ENCODE data around the gene FIBP.

FIBP gene

DNA sequence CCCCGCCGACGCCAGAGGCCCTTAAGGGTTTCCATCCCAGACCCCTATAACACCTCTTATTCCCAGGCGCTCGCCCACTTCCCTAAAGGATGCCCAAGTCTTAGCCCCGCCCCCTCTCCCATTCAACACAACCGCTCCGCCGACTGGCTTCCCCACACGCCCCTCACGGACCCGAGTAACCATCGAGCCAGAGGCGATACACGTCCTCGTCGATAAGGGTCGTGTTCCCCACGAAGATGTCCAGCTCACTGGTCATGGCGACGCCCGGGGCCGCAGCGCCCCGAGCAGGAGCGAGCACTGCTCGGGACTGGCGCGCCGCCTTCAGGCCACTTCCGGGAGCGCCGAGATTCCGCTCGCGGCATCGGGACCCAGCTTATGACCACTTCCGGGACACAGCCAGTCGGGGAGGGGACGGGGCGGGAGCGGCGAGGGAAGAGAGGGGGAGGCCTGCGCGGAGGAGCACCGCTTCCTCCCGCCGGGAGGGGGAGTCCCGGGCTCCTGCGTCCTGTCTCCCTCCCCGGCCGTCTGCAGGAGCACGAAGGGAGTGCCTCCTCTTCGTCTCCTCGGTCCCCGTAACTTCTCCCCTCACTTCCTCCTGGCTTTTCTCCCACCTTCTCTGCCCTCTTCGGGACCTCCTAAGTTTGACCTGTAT lies at the start of gene FIBP:
Gene FIBP, minus strand, starts transcription at position 309 of the 652 bp plus-strand sequence. Its CDS starts 53 bp downstream, at position 256.
- peak; percentile 88 to 94 for DNase-seq

DNA sequence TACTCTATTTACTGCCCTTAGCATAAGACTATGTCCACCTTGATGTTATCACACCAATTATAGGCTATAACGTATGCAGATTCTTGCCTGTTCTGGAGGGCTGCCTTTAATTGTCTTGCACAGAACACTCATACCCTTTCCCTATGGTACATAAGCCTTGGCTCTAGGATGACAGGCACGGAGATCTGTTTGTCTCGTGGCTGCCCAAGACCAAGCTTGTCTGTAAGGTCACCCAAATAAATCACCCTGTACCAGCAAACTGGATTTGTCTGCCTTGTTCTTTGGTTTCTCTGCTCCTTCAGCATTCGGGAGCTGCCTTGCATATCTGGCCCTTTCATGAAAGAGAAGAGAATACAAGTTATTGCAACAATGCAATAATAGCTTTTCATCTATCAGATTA lies 49.5 kb upstream of the FIBP start:
- no peak for DNase-seq

DNA sequence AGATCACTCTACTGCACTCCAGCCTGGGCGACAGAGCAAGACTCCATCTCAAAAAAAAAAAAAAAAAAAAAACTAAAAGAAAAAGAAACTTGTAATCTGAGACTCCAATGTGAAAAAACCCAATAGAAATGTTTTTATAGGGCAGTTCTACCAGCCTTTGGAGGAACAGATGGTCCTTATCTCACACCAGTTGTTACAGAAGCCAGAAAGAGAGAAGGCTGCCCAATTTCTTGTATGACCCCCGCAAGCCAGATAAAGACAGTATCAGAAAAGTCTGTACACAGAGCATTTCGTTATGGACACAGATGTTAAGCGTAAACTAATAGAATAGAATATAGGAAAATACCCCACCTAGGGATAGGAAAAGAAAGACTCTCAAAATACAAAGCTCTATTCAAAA lies 45.7 kb upstream of the FIBP start:
- peak; percentile 46 to 70 for DNase-seq

DNA sequence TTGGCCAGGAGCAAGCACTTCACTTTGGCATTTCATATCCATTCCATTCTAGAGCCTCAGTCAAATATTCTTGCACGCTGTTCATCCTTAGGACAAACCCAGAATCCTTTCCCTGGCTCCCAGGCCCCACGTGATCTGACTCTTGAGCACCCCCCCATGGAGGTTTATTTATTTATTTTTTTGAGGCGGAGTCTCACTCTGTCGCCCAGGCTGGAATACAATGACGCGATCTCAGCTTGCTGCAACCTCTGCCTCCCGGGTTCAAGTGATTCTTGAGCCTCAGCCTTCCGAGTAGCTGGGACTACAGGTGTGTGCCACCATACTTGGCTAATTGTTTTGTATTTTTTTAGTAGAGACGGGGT lies 44.3 kb upstream of the FIBP start:
- DNase-seq: peak in 1 of 2 experiments; percentile 27

DNA sequence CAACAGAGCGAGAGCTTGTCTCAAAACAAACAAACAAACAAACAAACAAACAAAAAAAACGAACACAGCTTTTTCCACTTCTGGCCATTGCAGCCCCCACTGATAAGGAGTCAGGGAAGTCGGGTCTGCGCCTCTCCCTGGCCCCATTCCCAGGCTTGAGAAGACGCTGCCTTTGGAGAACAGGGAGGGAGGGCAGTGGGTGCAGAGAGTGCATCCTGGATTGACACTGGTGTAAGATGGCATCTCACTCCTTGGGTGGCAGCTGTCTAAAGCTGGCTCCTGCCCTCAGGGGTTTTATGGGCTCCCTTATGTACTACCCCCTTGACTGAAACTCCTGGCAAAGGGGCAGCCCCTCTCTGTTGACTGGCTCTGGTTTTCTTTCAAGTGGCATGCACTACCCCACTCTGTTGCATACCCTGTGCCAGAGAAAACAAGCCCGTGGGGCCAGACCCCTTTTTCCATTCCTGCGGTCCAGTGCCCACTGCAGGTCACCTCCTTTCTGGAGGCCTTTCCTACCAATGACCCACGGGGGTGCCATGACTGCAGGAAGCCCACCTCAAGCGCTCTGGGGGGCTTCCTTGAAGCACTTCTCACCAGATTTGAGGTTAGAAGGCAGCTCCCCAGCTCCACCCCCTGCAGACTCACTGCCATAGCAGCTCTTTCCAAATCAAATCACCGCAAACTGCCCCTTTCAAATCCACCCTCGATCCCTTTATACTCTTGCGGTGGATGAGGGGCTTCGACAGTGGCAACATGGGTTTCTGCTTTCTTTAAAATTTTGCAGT lies 43.7 kb upstream of the FIBP start:
- no peak for DNase-seq

DNA sequence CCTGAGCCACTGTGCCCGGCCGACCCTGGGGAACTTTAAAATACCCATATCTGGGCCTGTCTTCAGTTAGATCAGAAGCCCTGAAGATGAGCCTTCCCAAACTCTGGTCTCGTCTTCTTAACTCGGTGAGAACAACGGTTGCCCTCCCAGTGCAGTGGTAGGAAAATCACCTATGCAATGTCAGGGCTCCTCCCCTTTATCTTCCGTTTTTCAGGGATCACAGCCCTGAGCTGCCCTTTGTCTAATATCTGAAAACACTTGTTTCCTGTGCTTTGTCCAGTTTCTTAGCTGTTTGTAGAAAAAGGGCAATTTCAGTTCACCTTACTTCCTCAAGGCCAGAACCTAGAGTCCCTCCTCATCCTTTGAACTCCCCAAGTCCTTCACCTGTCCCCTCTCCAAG lies 40.4 kb upstream of the FIBP start:
- DNase-seq: no peak

DNA sequence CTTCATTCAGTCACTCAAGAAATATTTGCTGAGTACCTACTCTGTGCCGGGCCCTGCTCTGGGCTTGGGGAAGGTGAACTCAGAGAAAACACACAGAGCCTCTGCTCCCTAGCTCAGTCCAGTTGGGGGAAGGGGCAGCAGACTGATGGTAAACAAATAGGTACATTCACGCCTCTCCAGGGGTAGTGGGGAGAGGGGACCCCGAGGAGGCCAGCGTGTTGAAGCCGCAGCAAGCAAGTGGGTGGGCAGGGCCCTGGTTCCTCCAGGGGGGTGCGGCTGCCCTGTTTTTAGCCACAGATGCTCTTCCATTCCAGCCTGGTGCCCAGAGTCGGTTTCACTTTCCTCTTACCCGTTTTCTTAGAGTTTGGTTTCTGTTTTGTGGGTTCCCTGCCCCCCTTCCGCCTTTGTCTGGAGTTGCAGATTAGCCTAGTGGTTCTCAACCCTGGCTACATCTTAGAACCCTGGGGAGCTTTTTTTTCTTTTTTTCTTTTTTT lies 39.7 kb upstream of the FIBP start:
- no peak for DNase-seq

DNA sequence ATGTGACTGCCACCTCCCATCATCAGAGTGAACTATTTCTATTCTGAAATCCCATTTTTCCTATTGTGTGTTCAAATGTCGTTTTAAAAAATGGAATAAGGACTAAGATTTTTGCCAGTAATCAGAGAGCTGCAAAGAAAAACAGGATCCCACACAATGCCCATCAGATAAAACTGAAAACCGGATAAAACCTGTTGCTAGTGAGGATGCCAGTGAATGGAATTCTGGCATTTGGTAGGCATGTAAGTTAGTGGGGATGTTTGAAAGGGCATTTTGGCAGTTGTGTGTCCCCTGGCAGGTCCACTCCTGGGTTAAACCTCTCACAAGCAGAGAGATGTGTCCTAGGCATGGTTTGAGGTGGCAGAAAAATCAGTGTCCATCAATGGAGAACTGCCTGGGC lies 37.1 kb upstream of the FIBP start:
- no peak for DNase-seq

DNA sequence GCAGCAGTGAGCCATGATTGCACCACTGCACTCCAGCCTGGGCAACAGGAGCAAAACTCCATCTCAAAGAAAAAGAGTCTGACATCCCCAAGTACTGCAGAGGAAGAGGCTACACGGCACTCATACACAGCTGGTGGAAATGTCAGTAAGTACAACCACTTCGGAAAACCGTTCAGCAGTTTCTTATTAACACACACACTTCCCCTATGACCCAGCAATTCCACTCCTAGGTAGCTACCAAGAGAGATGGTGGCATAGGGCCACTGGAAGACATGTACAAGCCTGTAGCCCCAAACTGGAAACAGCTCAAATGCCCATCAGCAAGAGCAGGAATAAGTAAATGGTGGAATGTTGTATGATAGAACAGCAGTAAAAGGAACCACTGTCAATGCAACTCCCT lies 34.3 kb upstream of the FIBP start:
- no peak for DNase-seq

DNA sequence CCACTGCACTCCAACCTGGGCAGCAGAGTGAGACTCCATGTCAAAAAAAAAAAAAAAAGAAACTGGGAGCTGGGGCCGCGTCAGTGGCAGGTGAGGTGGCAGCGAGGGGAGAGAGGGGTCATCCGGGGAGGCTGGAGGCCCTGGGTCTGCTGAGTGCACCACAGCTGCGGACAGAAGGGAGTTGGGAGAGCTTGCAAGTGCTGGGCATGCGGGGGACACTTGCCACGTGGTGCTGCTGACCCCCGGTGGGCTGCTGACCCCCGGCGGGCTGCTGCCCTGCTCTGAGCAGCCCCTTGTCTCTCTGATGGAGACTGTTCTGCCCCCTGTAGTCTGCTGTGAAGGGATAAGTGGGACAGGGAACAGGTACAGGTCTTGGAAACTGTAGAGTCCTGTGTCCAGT lies 33.6 kb upstream of the FIBP start:
- DNase-seq: no peak

DNA sequence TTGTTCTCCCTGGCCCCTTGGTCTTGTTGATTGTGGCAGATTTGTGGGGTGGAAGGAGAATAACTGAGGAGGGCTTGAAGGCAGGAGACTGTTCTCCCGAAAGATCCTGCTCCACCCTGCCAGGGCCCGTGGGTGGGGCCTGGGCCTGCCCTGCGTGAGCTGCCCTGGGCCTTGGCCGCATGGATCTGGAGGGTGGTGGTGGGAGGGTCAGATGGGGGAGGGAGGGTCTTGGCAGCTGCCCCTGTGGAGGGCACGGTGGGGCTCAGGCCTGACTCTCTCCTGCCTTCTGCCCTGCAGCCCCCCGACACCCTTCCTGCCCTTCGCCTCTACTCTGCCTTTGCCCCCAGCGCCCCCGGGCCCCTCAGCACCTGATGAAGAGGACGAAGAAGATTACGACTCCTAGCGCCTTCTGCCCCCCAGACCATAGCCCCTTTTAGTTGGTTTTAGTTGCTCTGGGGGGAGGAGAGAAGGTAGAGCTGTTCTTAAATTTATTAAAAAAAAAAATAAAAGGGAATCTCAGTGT lies 32.8 kb upstream of the FIBP start:
- no peak for DNase-seq

DNA sequence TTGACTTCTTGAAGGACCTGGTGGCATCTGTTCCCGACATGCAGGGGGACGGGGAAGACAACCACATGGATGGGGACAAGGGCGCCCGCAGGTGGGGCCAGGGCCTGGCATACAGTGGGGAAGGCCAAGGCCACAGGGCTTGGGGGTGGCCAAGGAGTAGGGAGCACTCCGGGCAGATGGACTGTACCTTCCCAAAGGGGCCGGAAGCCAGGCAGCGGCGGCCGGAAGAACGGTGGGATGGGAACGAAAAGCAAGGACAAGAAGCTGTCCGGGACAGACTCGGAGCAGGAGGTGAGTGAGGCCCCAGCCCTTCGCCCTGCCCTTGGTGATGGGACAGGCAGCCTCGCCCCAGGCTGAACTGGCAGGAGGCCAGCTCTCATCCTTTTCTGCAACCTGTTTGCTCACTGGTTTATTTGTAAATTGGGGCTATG lies 32.1 kb upstream of the FIBP start:
- no peak for DNase-seq

DNA sequence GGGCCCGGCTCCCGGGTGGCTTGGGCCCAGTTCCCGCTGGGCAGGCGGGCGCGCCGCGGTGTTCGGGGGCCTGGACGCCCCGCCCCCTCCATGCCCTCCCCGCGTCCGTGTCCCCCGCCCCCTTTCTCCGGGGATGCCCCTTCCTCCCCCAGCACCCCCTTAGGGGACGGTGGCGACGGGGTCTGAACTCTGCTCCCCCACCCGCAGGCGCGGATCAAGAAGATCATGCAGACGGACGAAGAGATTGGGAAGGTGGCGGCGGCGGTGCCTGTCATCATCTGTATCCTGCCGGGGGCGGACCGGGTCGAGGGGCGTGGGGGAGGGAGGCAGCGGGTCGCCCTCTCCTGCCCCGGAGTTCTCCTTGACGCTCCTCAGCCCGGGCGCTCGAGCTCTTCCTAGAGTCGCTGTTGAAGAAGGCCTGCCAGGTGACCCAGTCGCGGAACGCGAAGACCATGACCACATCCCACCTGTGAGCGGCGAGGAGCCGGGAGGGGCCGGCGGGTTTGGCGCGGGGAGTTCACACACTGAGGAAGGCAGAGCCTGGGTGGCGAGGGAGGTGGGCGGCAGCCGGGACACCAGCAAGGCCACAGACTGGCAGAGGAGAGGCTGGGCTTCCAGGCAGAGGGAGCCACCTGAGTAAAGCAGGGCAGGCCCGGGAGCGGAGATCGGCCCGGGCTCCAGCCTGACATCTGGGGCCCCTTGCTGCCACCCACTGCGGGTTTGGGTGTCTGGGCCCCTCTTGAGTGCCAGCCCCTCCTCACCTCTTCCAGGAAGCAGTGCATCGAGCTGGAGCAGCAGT lies 31.5 kb upstream of the FIBP start:
- DNase-seq: peak in 1 of 2 experiments; percentile 61

DNA sequence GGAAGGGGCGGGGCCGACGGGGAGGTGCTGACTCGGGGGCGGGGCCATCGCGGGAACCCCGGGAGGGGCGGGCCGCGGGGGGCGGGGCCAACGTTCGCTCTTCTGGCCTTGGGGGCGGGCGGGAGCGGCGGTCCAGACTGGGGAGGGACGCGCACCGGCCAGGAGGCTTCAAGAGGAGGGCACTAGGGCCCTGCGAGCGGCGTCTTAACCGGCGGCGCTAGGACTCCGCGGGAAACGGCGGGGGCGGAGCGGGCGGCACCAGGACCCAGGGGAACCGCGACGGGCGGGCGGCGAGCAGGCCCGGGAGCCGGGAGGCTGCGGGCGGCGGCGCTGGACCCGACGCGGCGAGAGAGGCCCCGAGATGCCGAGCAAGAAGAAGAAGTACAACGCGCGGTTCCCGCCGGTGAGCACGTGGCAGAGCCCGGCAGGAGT lies 30.9 kb upstream of the FIBP start, which contains the start of gene DRAP1:
Gene DRAP1, plus strand, starts transcription at position 286 of the 432 bp plus-strand sequence. Its CDS starts 76 bp downstream, at position 362.
- DNase-seq: peak; percentile 89 to 93

DNA sequence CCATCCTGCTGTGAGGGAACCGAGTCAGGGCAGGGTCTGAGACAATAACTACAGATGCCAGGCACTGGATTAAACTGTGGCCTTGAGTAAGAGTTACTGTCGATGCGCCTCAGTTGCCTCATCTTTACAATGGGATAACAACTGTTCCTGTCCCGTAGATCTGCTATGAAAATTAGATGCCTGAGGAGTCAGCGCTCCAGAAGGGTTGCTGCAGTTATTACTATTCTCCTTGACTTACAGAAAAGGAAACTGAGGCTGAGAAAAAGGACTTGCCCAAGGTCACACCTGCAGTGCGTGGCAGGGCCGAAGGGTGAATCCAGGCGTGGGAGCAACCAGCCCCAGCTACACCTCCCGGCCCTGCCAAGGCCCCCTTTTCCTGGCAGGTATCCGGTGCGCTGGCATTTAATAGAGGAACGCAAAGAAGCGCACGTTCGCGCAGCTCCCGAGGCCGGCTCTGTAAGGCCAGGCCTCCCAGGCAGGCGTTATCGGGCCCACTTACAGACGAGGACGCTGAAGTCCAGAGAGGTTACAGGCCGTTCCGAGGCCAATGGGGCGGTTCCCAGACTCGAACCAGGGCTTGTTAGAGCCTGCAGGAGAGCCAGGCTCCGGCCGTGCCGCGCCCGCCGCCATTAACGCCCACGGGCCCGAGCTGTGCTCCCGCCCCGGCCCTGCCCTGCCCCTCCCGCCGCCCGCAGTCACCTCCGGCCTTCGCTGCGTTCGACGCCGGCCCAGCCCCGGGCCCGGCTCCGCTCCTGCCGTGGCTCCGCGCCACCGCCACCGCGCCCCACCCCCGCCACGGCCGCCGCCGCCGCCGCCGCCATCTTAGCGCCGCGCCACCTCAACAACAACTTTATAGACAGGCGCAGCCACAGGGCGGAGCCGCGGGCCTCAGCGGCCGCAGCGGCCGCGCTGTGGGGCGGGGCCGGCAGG lies 30.2 kb upstream of the FIBP start, which contains the start of gene C11orf68:
Gene C11orf68, minus strand, starts transcription at position 852 of the 930 bp plus-strand sequence. Its CDS starts 31 bp downstream, at position 821.
- DNase-seq: no peak

DNA sequence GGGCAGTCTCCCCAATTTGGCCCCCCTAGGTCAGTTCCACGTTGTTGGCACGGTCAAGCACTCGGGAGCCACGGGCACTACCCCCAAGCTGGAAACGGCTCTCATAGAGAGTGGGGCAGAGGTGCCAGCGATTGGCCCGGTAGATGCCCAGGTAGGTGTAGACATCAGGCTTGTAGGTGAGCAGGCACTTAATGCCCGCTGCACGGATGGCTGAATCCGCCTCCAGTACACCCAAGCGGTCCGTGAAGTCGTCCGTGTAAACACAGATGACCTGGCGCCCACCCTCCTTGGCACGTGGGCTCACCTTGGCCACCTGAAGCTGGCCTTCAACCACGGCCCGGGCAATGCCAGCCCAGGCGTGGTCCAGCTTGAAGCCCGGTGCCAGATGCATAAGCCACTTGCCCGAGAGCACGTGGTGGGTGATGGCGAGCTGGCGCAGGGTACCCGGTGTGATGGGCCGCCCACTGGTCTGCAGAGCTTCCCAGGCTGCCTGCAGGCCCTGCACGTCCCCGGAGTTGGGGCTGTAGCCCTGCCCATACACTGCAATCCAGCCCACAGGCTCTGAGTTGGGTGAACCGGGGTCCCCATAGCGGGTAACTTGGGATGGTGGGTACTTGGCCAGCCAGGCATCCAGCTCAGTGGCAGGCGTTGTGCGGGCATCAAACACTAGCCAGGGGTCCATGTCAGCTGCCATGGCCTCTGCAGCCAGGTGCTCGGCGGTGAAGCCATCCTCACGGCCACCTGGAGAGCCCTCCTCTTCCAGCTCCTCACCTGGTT lies 29.4 kb upstream of the FIBP start:
- DNase-seq: no peak

DNA sequence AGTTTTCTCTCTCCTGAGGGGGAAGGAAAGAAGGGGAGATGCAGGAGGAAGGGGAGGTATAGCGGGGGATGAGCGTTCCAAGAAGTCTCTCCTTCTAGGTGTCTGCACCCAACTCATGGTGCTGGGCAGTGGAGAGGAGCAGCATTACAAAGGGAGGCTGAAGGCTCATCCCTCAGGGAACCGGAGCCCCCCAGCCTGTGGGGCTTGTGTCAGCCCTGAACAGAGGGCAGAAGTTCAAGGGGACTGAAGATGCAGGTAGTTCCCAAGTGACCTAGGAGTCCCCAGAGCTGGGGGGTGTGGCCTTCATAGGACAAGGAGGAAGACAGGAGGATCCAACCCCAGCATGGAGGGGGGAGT lies 28.8 kb upstream of the FIBP start:
- no peak for DNase-seq

DNA sequence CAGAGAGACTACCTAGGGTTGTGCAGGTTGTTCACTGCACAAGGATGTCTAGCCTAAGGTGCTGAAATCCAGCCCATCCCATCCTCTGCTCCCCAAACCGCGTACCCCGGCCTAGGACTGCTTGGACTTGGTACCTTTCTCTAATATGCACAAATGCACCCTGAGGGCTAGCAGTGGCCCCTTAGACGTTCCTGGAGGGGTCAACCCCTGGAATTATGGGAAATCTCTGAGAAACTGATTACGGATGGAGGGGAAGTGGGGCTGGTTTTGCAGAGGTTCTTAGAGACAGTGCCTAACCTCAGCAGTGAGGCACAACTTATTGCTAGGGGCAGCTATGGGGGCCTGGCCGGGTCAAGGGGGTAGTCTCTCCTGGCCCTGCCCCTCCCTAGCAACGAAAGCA lies 28.1 kb upstream of the FIBP start:
- DNase-seq: no peak

DNA sequence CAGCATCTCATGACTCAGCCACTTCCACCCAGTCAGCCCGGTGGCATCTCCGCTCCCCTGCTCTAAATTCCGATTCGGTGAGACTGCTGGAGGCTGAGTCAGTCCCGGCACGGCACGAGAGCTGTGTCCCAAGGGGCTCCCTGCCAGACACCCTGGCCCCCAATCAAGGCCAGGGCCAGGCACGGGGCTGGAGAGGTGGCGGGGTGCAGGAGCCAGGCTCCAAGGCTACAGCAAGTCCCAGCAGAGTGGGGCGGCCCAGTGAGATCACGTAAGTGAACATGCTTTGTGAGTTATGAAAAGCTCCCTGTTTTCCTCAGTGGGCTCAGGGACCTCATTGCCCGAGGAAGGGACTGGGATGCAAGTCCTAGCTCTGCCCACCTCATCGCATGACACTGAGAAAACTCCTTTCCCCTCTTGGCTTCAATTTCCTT lies 27.6 kb upstream of the FIBP start:
- DNase-seq: no peak

DNA sequence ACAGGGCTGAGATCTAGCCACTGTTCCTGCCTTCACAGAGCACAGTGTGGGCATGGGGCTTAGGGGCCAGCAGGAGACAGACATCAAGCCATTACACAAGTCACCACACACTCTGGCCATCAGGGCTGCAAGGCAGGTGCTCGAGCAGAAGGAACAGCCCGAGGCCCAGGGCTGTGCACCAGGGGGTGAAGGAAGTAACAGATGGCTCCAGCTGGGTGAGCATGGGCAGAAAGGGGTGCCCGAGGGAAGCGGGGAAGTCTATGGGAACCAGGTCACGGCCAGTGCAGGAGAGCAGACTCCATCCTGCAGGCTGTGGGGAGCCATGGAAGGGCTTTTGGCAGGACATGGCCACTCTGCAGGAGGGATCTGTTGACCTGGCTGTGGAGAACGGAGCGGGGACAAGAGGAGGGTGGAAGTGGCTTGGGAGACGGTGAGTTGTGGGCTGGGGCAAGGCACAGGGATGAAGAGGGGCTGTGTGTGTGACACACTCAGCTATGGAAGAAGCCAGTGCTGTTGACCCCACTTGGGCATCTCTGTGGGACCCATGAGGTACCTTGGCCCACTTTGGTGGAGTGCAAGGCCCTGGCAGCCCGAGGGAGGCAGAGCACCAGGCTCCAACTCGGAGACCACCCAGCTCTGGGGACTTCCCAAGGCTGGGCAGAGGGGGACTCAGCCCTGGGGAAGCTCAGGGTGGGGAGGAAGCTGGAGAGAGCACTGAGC lies 27.0 kb upstream of the FIBP start:
- DNase-seq: peak; percentile 29 to 69
